GM12801 (cell line): ENCODE results near the gene INPP5D.

ENCODE experiments used
- TF ChIP-seq, protein P1 (sequence below): IDR thresholded peaks from one replicate; pipeline ENCODE4 v1.5.1; 2011; ENCODE audit warnings: control low read depth; ENCODE audit not compliant: insufficient read length; ENCODE audit errors: extremely low read depth

Gene INPP5D

DNA sequence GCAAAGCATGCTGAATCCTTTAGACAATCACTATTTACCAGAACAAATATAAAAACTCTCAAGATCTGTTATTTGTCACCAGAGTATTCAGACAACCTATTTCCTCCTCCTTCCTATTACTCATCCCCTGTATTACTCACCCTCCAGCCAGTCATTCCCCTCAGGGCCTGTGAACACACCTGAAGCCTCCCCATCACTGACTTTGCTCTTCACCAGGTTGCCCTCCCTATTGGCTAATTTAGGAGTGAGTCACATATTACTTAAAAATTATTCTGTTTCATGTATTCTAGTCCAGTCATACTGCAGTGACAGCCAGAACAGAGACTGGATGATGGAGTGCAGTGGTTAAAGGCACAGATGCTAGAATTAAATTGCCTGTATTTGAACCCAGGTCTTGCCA is 187.6 kb downstream of the INPP5D start:
- TF ChIP-seq, protein P1, sequence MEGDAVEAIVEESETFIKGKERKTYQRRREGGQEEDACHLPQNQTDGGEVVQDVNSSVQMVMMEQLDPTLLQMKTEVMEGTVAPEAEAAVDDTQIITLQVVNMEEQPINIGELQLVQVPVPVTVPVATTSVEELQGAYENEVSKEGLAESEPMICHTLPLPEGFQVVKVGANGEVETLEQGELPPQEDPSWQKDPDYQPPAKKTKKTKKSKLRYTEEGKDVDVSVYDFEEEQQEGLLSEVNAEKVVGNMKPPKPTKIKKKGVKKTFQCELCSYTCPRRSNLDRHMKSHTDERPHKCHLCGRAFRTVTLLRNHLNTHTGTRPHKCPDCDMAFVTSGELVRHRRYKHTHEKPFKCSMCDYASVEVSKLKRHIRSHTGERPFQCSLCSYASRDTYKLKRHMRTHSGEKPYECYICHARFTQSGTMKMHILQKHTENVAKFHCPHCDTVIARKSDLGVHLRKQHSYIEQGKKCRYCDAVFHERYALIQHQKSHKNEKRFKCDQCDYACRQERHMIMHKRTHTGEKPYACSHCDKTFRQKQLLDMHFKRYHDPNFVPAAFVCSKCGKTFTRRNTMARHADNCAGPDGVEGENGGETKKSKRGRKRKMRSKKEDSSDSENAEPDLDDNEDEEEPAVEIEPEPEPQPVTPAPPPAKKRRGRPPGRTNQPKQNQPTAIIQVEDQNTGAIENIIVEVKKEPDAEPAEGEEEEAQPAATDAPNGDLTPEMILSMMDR: no peak

DNA sequence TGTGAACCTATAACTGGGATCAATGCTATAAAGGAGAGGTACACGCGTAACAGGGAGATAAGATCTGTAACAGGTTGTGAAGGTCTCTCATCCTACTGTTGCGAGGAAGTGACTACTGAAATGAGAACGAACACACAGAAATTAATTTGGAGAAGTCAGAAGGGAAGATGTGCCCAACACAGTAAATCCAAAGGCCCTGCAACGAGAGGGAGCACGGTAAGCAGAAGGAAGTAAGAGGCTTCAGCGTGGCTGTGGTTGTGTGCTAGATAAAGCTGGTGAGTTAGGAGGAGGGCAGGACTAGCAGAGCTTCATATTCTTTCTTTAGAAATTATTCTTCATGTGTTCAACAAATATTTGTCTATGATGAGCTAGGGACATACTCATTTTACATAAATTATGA is 188.9 kb downstream of the INPP5D start:
- TF ChIP-seq, protein P1: no peak

DNA sequence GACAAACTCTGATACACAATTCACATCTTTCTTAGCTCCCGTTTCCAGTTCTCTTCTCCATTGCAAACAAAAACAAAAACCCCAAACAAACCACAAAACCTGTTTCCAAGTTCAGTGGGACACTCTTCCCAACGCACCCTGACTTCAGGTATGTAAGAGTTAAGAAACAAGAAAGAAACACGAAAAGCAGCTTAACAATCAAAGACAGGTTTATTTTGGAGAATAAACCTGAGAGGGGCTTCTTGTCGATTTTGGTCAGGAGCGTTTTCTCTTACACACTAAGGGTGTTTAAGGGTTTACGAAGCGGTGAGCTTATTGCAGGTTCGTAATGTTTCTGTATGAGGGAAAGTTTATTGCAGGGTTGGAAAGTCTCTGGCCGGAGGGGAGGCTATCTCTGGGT is 190.4 kb downstream of the INPP5D start:
- TF ChIP-seq, protein P1: no peak

DNA sequence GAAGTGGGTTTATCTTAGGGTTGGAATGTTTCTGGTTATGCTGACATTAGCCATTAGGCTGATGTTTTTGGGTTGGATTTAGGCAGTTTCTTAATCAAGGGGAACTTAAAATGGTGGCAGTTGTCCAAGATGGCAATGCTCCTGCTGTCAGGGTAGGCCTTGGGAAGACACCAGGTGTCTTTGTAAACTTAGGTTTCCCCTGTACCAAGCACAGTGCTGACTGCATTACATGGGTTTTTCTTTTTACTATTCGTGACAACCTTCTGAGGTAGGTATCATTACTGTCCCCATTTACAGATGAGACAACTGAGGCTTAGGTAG is 190.8 kb downstream of the INPP5D start:
- TF ChIP-seq, protein P1: no peak

DNA sequence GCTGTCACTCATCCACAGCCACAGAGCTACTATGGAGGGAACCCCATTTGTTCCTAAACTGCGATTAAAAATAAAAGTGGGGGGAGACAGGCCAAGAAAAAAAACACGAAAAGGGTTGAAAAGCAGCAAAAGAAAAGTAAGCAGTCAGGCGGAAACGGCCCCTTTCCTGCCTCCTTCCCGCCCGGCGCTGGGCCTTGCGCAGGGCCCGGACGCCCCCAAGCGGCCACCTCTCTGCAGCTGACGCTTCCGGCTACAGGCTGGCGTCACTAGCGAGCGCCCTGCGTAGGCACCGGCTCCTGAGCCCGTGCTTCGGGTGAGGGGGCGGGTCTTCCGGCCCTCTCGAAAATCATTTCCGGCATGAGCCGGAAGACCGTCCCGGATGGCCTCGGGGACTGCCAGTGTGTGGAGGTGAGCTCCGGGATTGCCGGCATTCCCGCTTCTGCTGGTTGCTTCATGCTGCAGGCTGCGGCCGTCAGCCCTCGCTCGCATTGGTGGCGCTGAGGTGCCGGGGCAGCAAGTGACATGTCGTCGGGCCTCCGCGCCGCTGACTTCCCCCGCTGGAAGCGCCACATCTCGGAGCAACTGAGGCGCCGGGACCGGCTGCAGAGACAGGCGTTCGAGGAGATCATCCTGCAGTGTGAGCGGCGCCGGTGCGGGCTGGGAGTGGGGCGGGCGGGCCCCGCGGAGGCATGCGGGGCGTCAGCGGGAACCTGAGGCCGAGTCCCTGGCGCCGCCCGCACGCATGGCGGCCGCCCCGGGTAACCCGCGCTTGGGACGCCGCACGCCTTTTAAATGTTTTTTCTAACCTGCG is 191.4 kb downstream of the INPP5D start, which contains the start of gene ATG16L1:
TSS of gene ATG16L1 (plus strand) at position 368 of the 811 bp plus-strand sequence. CDS start at position 523, 155 bp downstream.
- TF ChIP-seq, protein P1: no peak

DNA sequence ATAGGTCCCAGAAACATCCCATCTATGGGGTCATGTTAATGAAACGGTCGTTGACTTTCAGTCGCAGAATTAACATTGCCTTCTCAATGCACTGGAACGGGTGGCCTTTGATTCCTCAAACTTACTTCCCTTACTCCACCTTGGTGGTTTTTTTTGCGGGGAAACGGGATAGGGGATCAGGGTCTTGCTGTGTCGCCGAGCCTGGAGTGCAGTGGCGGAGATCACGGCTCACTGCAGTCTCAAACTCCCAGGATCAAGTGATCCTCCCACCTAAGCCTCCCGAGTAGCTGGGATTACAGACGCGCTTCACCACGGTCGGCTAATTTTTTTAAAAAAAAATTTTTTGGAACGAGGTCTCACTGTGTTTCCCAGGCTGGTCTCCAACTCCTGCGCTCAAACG is 192.1 kb downstream of the INPP5D start:
- TF ChIP-seq, protein P1: no peak

DNA sequence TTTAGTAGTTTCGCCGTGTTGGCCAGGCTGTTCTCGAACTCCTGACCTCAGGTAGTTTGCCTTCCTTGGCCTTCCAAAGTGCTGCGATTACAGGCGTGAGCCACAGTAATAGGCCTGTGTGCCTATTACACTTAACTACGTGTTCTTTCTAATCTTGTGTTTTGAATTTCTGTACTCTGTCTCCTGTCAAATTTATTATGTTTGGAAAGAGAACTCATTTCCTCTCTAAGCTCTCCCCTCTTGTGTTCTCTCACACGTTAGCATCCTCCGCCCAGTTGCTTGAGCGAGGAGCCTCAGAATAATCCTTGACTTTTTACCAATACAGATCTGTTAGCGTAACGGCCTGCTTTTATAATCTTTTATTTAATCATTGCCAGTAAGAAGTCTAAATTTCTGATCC is 195.0 kb downstream of the INPP5D start:
- TF ChIP-seq, protein P1: no peak
